CD4-positive, alpha-beta T cell (primary cell): Measurements from ENCODE around the gene UBR3. TPM values are rescaled to one million over a fixed set of nuclear protein-coding genes. Genes with fewer than 3 reads are reported as not detected.

Experiments
- ATAC-seq: fragments of 200-7000 bp; cut with Tn5 transposase; one replicate; pipeline ENCODE4 v1.10.0; 2022; ENCODE audit warnings: mild to moderate bottlenecking; ENCODE audit not compliant: poor library complexity
- CTCF ChIA-PET: fragments of 350-600 bp; sonication (Branson Sonifier 250); formaldehyde crosslinking; loops from one replicate; lab custom pipeline; 2021; ENCODE audit warnings: antibody characterized with exemption, inconsistent platforms; lab: Charles Lee
- POLR2A ChIA-PET: fragments of 350-600 bp; sonication (Branson Sonifier 250); formaldehyde crosslinking; loops from one replicate; lab custom pipeline; 2021; ENCODE audit warnings: antibody characterized with exemption, inconsistent platforms; lab: Charles Lee
- DNase-seq, 14 experiments: peaks; one replicate each; pipeline ENCODE4 v3.0.0-alpha.2; 2013 to 2020; ENCODE audit warnings: mixed read lengths in 2 of 14
- H3K27ac ChIP-seq, 2 donors: one replicate each; pipeline versions ENCODE4 v1.5.1 to v1.7.0; 2013; ENCODE audit warnings: low read length in 2 of 2, low read depth in 1 of 2, mild to moderate bottlenecking in 1 of 2
- H3K27me3 ChIP-seq, 2 experiments: 1 replicate in 1 of 2; 2 replicates in 1 of 2; pipeline versions ENCODE4 v1.6.1 to v1.7.0; 2013; ENCODE audit warnings: low read length in 2 of 2, control low read depth in 1 of 2, mild to moderate bottlenecking in 1 of 2, moderate library complexity in 1 of 2; ENCODE audit not compliant: insufficient read depth in 2 of 2, control insufficient read depth in 1 of 2
- H3K36me3 ChIP-seq: one replicate; pipeline ENCODE4 v1.6.1; 2013; ENCODE audit warnings: low read length, control low read depth; ENCODE audit not compliant: insufficient read depth
- H3K4me1 ChIP-seq: one replicate; pipeline ENCODE4 v1.6.1; 2013; ENCODE audit warnings: low read length, control low read depth; ENCODE audit not compliant: insufficient read depth
- H3K4me3 ChIP-seq: one replicate; pipeline ENCODE4 v1.5.1; 2013; ENCODE audit warnings: mild to moderate bottlenecking, low read length, moderate library complexity
- H3K9me3 ChIP-seq, 2 experiments: 1 replicate in 1 of 2; 2 replicates in 1 of 2; pipeline versions ENCODE4 v1.6.1 to v1.7.0; 2013; ENCODE audit warnings: low read length in 2 of 2, mild to moderate bottlenecking in 2 of 2, control low read depth in 1 of 2, moderate library complexity in 1 of 2; ENCODE audit not compliant: control insufficient read depth in 1 of 2, insufficient read depth in 1 of 2
- H3K27ac Mint-ChIP-seq: one replicate; pipeline ENCODE4 v1.8.0; 2020; ENCODE audit warnings: mixed read lengths
- H3K27me3 Mint-ChIP-seq: one replicate; pipeline ENCODE4 v1.8.0; 2021; ENCODE audit warnings: mixed read lengths
- H3K36me3 Mint-ChIP-seq: one replicate; pipeline ENCODE4 v1.8.0; 2021; ENCODE audit warnings: low read depth, mixed read lengths
- H3K4me1 Mint-ChIP-seq: one replicate; pipeline ENCODE4 v1.8.0; 2021; ENCODE audit warnings: low read depth, mixed read lengths
- H3K4me3 Mint-ChIP-seq: one replicate; pipeline ENCODE4 v1.8.0; 2020; ENCODE audit warnings: mild to moderate bottlenecking, mixed read lengths
- H3K9me3 Mint-ChIP-seq: one replicate; pipeline ENCODE4 v1.8.0; 2020; ENCODE audit warnings: mixed read lengths
- CTCF ChIP-seq: fragments of 200-600 bp; IDR thresholded peaks from one replicate; pipeline ENCODE4 v1.8.0; 2022; ENCODE audit warnings: antibody characterized with exemption, mild to moderate bottlenecking
- intact Hi-C, 2 experiments: fragments of 100-400 bp; cut with DNase I in 1 of 2; cut with micrococcal nuclease in 1 of 2; formaldehyde crosslinking; loops; one replicate each; pipeline versions ENCODE4 v1.15.1 to v1.9.0; 2023 to 2025; cut with DNase I, micrococcal nuclease
- total RNA-seq, 174 experiments: library from RNA in 2 of 174; stranded (reverse) in 2 of 174; gene quantifications; one replicate each; pipeline ENCODE4 v1.2.3 and lab custom pipeline; 2021 to 2026

Gene UBR3
- total RNA-seq, 2 experiments from 2014 or later, result 32.1 to 35.2 TPM

- H3K27ac Mint-ChIP-seq, result peak overlapping the region; percentile 24
- TF ChIP-seq CTCF, result no peak
- CTCF ChIA-PET, result interaction anchor here (1.0 kb wide), 1 partner anchor 27 kb away, joined by 3 read pairs; no protein-coding TSS in a partner anchor
- DNase-seq (no peak), ATAC-seq (no peak)
- intact Hi-C loops, result no loop called here
- H3K27me3 ChIP-seq, result no peaks in the 10 kb centered on the region
- POLR2A ChIA-PET, result no interaction called here
- H3K4me1 Mint-ChIP-seq, result no peaks in the 10 kb centered on the region
- no peak overlapping the region for H3K4me3 Mint-ChIP-seq
- no peak overlapping the region for H3K27ac ChIP-seq
- H3K9me3 Mint-ChIP-seq, result no peaks in the 10 kb centered on the region
- H3K36me3 ChIP-seq, result peaks cover 4% of the 10 kb centered on the region
- H3K9me3 ChIP-seq, result no peaks in the 10 kb centered on the region
- peaks cover 39% of the 10 kb centered on the region for H3K36me3 Mint-ChIP-seq
- no peaks in the 10 kb centered on the region for H3K4me1 ChIP-seq
- no peak overlapping the region for H3K4me3 ChIP-seq
- H3K27me3 Mint-ChIP-seq, result no peaks in the 10 kb centered on the region
These were observed 96.7 kb downstream of the UBR3 start for GRCh38 chr2:169923977-169924376.

DNA sequence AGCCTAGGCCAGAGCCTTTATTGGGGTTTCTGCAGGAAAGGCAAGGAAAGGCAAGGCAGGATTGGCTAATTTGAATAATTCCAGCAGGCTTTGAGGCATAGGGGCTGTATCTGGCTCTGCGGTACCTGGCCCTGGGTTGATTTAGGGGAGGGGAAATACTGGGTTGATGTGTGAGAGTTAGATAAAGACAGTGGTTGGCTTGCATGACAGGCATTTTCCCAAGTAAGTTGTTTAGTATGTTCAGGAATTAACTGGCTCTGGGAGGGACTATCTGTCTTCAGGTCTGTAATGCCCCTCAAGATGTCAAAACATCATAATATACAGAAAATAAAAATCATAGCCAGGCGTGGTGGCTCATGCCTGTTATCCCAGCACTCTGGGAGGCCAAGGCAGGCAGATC lies 98.7 kb downstream of the UBR3 start:
- H3K36me3 ChIP-seq, result peaks cover 4% of the 10 kb centered on the region
- H3K9me3 Mint-ChIP-seq, result no peaks in the 10 kb centered on the region
- H3K9me3 ChIP-seq, result no peaks in the 10 kb centered on the region
- no peaks in the 10 kb centered on the region for H3K4me1 Mint-ChIP-seq
- ChIA-PET CTCF (no interaction called here), POLR2A (no interaction called here)
- ATAC-seq, result no peak
- no peak for TF ChIP-seq CTCF
- no peak overlapping the region for H3K27ac ChIP-seq
- no peaks in the 10 kb centered on the region for H3K4me1 ChIP-seq
- intact Hi-C loops, result loop anchor here (5.0 kb wide), 3 partner anchors 99 to 959 kb away; partner anchors contain the start of gene UBR3 (in 1 of the 2)
- H3K4me3 Mint-ChIP-seq, result no peak overlapping the region
- H3K36me3 Mint-ChIP-seq, result peaks cover 42% of the 10 kb centered on the region
- no peaks in the 10 kb centered on the region for H3K27me3 ChIP-seq
- H3K4me3 ChIP-seq, result no peak overlapping the region
- H3K27ac Mint-ChIP-seq, result peak overlapping the region; percentile 5
- H3K27me3 Mint-ChIP-seq, result no peaks in the 10 kb centered on the region
- no peak for DNase-seq

DNA sequence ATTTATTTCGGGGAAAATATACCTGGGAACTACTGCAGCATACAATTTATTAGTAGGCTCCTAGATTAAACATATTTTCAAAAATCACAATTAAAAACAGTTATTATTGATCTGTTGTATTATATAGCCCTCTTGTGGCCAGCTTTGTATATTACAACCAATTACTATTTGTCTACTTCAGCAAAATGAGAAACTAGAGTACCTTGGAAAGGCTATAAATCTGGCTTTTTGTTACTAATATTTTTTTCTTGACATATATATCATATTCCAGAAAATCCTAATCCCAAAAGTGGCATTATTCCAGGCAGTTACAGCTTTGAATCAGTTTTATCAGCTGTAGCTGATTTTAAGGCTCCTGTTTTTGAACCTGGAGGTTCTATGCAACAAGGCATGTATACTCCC lies 101.2 kb downstream of the UBR3 start:
- intact Hi-C loops, result loop anchor here (2.0 to 5.0 kb wide), 4 partner anchors 101 to 961 kb away; partner anchors contain the start of gene UBR3 (in 1 of the 2)

More for the DNA sequence above, 101.2 kb downstream of the UBR3 start:
- Histone ChIP-seq H3K4me1 (no peaks in the 10 kb centered on the region), H3K27me3 (no peaks in the 10 kb centered on the region), H3K36me3 (peaks cover 10% of the 10 kb centered on the region), H3K4me3 (no peak overlapping the region), H3K9me3 (no peaks in the 10 kb centered on the region), H3K27ac (no peak overlapping the region)
- Mint-ChIP-seq H3K9me3 (no peaks in the 10 kb centered on the region), H3K4me3 (no peak overlapping the region), H3K4me1 (no peaks in the 10 kb centered on the region), H3K27me3 (no peaks in the 10 kb centered on the region), H3K27ac (no peak overlapping the region), H3K36me3 (peaks cover 54% of the 10 kb centered on the region)
- POLR2A ChIA-PET, result interaction anchor here (1.0 kb wide), 1 partner anchor 104 kb away, joined by 3 read pairs; the partner anchor contains the start of gene METTL5
- CTCF ChIA-PET, result interaction anchor here (0.5 to 1.4 kb wide), 4 partner anchors 19 to 949 kb away, joined by 3 to 4 read pairs (median 3); partner anchors contain the start of gene METTL5
- TF ChIP-seq CTCF, result peak; percentile 92
- ATAC-seq, result peak; percentile 37
- DNase-seq, result peak in 3 of 14 experiments; percentile 58 to 61 (median 60)
